ACC112 (cell line): ENCODE data around the gene SPATA25.
A peak's percentile ranks its signal among the peaks of the same experiment; 100 is the strongest.

Experiments used
- H2AFZ ChIP-seq: fragments of 200-600 bp; sonication (generic); one replicate; pipeline ENCODE4 v1.6.0; 2017; ENCODE audit warnings: antibody characterized with exemption, low read length; ENCODE audit not compliant: unreplicated experiment
- H3K27ac ChIP-seq: fragments of 200-600 bp; sonication (generic); 2 replicates; pipeline ENCODE4 v1.5.1; 2014; ENCODE audit warnings: low read depth, mild to moderate bottlenecking, antibody characterized with exemption, low read length, moderate library complexity
- H3K27me3 ChIP-seq: fragments of 200-600 bp; sonication (generic); 2 replicates; pipeline ENCODE4 v1.6.1; 2014; ENCODE audit warnings: mild to moderate bottlenecking, antibody characterized with exemption, low read length, moderate library complexity, mixed read lengths; ENCODE audit not compliant: insufficient read depth
- H3K36me3 ChIP-seq: fragments of 200-600 bp; sonication (generic); 2 replicates; pipeline ENCODE4 v1.6.1; 2016; ENCODE audit warnings: mild to moderate bottlenecking, antibody characterized with exemption, low read length, moderate library complexity, mixed read lengths; ENCODE audit not compliant: insufficient read depth
- H3K4me1 ChIP-seq: fragments of 200-600 bp; sonication (generic); one replicate; pipeline ENCODE4 v1.6.1; 2016; ENCODE audit warnings: low read length, mixed read lengths; ENCODE audit not compliant: insufficient read depth, unreplicated experiment, control insufficient read depth
- H3K4me3 ChIP-seq: fragments of 200-600 bp; sonication (generic); 2 replicates; pipeline ENCODE4 v1.5.1; 2014; ENCODE audit warnings: mild to moderate bottlenecking, low read depth, low read length
- H3K79me2 ChIP-seq: fragments of 200-600 bp; sonication (generic); one replicate; pipeline ENCODE4 v1.6.0; 2016; ENCODE audit warnings: low read length; ENCODE audit not compliant: control insufficient read depth, unreplicated experiment, insufficient read depth

The SPATA25 gene

DNA sequence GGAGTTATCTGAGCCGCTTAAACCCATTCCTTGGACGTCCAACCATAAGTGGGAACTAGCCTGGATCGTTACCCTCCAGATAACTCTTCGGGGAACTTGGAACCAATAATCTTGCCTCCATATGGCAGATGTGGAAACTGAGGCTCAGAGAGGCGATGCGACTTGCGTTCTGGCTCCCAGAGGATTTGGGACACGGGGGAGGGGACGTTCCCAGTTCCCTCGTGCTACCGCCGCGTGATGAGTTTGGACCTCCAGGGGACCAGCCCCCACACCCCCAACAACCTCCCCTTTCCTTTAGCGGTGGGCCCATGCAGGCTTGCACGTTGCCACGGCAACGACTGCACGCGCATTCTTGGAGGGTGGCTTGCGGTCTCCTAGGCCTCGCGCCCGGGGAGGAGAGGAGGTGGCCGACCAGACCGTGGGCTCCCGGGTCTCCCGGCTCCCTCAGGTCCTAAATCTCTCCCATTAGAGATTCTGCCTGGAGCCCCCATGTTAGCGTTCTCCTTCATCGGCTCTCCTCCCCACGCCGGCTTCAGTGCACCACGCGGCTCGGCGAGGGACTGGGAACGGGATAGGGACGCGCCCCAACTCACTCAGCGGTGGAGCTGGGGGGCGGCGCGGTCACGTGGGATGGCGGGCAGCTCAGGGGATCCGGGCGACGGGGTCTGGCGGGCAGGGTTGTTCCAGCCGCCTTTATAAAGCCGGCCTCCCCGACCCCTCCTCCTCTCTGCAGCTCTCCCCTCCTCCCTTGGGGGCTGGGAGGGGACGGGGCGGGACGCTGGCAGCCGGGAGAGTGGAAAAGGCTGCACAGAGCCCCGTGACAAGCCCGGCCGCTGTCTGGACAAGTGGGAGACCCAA is 24.3 kb upstream of the SPATA25 start, which contains the start of gene PLTP:
TSS of gene PLTP (minus strand) at position 670 of the 858 bp plus-strand sequence. CDS start 703 bp downstream, outside the sequence.
- Histone ChIP-seq H3K4me1 (peaks cover 13% of the 10 kb centered on the region), H3K27ac (no peak within 1 kb of the TSS), H3K79me2 (no peaks in the 10 kb centered on the region), H3K36me3 (no peaks in the 10 kb centered on the region), H2AFZ (peak within 1 kb of the TSS; percentile 58), H3K4me3 (peak within 1 kb of the TSS; percentile 71), H3K27me3 (no peaks in the 10 kb centered on the region)

- peak overlapping the region; percentile 58 for H2AFZ ChIP-seq
- H3K79me2 ChIP-seq = no peaks in the 10 kb centered on the region
- H3K36me3 ChIP-seq = no peaks in the 10 kb centered on the region
- no peaks in the 10 kb centered on the region for H3K27me3 ChIP-seq
- no peak overlapping the region for H3K27ac ChIP-seq
- H3K4me1 ChIP-seq = peaks cover 15% of the 10 kb centered on the region
- peak overlapping the region; percentile 71 for H3K4me3 ChIP-seq
Observed at GRCh38 chr20:45910670-45911485, 23.5 kb upstream of the SPATA25 start.

DNA sequence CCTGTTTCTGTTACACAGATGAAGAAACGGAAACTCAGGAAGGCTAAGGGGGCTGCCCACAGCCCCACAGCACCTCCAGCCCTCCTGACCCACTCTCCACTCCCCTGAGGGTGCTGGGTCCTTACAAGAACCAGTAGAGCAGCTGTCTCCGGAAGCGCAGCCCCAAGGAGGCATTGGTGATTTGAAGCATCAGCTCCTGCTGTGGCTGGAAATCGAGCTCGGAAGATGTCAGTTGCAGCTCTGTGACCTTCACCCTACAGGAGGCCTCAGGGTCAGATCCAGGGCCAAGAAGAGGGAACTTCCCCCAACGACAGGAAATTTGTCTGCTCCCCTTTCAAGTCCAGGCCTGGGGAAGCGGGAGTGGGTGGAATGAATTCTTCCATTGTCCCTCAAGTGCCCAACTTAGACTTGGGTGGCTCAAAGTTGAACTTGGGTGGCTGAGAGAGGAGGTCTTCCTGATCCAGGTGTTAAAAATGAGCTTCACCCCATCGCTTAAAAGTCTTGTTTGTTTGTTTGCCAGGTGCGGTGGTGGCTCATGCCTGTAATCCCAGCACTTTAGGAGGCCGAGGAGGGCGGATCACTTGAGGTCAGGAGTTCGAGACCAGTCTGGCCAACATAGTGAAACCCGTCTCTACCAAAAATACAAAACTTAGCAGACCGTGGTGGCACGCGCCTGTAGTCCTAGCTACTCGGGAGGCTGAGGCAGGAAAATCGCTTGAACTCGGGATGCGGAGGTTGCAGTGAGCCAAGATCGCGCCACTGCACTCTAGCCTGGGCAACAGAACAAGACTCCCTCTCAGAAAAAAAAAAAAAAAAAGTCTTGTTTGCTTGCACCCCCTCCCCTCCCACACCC is 22.6 kb upstream of the SPATA25 start:
- Histone ChIP-seq H3K79me2 (no peaks in the 10 kb centered on the region), H3K36me3 (no peaks in the 10 kb centered on the region), H2AFZ (no peak overlapping the region), H3K27ac (no peak overlapping the region), H3K27me3 (no peaks in the 10 kb centered on the region), H3K4me1 (peaks cover 20% of the 10 kb centered on the region), H3K4me3 (0 out of 2 replicates have a peak overlapping the region, but pooled peaks have one; percentile 2)

DNA sequence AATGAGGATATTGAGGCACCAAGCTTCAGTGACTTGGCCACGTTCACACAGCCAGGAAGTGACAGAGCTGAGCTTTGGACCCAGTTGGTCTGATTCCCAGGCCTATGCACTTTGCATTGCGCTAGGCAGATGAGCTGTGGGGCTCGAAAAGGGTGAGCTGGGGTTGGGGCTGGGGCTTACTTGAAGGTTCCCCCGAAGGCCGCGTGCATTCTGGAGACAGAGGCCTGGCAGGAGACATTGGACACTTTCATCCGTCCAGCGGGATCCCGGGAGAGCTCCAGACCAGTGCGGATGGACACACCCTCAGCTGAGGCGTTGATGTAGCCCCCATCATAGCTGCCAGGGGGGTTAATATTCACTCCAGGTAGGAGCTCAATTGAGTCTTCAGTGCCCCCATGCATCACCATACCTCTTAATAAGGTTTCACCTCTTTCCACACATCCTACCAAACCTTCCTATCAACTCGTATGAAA is 21.9 kb upstream of the SPATA25 start:
- Histone ChIP-seq H3K4me3 (no peak overlapping the region), H3K4me1 (peaks cover 20% of the 10 kb centered on the region), H2AFZ (no peak overlapping the region), H3K27ac (no peak overlapping the region), H3K79me2 (no peaks in the 10 kb centered on the region), H3K27me3 (no peaks in the 10 kb centered on the region), H3K36me3 (no peaks in the 10 kb centered on the region)

GRCh38 chr20:45908084-45908483 is 20.7 kb upstream of the SPATA25 start:
- Histone ChIP-seq H3K27me3 (no peaks in the 10 kb centered on the region), H3K36me3 (no peaks in the 10 kb centered on the region), H3K79me2 (no peaks in the 10 kb centered on the region), H3K4me3 (no peak overlapping the region), H3K4me1 (peaks cover 20% of the 10 kb centered on the region), H3K27ac (no peak overlapping the region), H2AFZ (no peak overlapping the region)

DNA sequence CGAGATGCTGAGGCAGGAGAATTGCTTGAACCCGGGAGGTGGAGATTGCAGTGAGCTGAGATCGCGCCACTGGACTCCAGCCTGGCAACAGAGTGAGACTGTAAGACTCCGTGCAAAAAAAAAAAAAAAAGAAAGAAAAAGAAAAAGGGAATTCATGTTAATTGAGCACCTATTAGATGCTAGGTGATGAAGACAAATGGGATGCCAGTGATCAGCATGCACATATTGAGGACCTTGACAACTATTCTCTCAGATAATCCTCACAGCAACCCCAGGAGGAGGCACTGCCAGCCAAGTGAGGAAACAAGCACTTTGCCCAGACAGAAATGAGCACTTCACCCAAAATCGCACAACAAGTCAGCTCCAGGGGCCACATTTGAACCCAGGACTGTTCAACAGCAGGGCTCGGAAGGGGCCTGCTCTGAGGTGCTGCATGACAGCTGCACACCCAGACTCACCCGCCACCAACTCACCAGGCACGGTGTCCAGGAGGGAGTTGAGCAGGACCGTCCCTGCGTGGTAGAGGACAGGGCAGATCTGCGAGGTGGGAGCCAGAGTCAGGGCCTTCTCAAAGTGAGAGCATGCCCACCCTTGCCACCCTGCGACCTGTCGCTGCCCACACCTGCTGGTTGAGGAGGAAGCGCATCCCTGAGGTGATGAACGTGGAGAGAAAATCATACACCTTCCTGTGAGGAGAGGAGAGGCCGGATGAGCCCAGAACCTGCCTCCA is 20.0 kb upstream of the SPATA25 start:
- peaks cover 18% of the 10 kb centered on the region for H3K4me1 ChIP-seq
- no peak overlapping the region for H3K27ac ChIP-seq
- H3K4me3 ChIP-seq = no peak overlapping the region
- no peak overlapping the region for H2AFZ ChIP-seq
- H3K36me3 ChIP-seq = no peaks in the 10 kb centered on the region
- H3K79me2 ChIP-seq = no peaks in the 10 kb centered on the region
- no peaks in the 10 kb centered on the region for H3K27me3 ChIP-seq

DNA sequence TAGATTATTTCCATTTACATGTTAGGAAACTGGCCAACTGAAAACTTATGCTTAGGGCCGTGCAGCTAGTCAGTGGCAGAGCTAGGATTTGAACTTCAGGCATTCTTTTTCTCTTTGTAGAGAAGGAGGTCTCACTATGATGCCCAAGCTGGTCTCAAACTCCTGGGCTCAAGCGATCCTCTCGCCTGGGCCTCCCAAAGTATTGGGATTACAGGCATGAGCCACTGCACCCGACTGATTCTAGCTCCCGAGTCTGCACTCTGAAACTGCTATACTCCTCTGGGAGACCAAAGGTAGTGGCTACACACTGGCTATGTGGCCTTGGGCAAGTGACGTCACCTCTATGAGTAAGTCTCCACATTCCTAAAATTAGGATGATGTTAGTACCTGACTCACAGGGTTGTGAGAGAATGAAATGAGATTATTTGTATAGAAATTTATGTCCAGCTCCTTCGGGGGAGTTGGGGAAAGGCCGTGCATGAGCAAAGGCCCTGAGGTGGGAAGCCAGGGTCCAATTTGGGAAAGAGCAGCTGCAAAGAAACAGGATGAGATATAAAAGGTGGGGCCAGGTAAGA is 18.2 kb upstream of the SPATA25 start:
- H3K4me1 ChIP-seq = peaks cover 7% of the 10 kb centered on the region
- H2AFZ ChIP-seq = no peak overlapping the region
- no peaks in the 10 kb centered on the region for H3K27me3 ChIP-seq
- H3K4me3 ChIP-seq = no peak overlapping the region
- no peaks in the 10 kb centered on the region for H3K79me2 ChIP-seq
- peak overlapping the region; percentile 18; the same call in 1 of the 2 replicates for H3K27ac ChIP-seq
- no peaks in the 10 kb centered on the region for H3K36me3 ChIP-seq

- no peaks in the 10 kb centered on the region for H3K36me3 ChIP-seq
- H3K79me2 ChIP-seq = no peaks in the 10 kb centered on the region
- no peaks in the 10 kb centered on the region for H3K27me3 ChIP-seq
- peak overlapping the region; percentile 18; the same call in 1 of the 2 replicates for H3K27ac ChIP-seq
- H2AFZ ChIP-seq = no peak overlapping the region
- no peak overlapping the region for H3K4me3 ChIP-seq
- peaks cover 7% of the 10 kb centered on the region for H3K4me1 ChIP-seq
Observed at GRCh38 chr20:45904583-45905504, 17.4 kb upstream of the SPATA25 start.
